Testis (tissue), 3 donors: ENCODE data around the gene CTBP1. TPM values are rescaled to one million over a fixed set of nuclear protein-coding genes. Genes with fewer than 3 reads are reported as not detected.
"Not testable (repeated sequence)": the region's sequence is repeated elsewhere in the genome, so short reads cannot be mapped to it uniquely, and the experiment has no call there.

Experiments used
- DNase-seq: peaks from one replicate; pipeline ENCODE4 v3.0.0-alpha.2; 2019
- H3K27ac ChIP-seq, 2 donors: fragments of 200-600 bp; sonication (generic); one replicate each; pipeline ENCODE4 v1.5.1; 2019
- H3K27me3 ChIP-seq: fragments of 200-600 bp; sonication (generic); one replicate; pipeline ENCODE4 v1.5.1; 2019
- H3K36me3 ChIP-seq: fragments of 200-600 bp; sonication (generic); one replicate; pipeline ENCODE4 v1.5.1; 2017; ENCODE audit warnings: low read depth; ENCODE audit errors: missing control alignments
- H3K4me1 ChIP-seq: fragments of 200-600 bp; sonication (generic); one replicate; pipeline ENCODE4 v1.5.1; 2019
- H3K4me3 ChIP-seq, 2 donors: fragments of 200-600 bp; sonication (generic); one replicate each; pipeline ENCODE4 v1.5.1; 2017 to 2019
- H3K9me3 ChIP-seq: fragments of 200-600 bp; sonication (generic); one replicate; pipeline ENCODE4 v1.5.1; 2017
- CTCF ChIP-seq, 3 experiments: fragments of 450-650 bp in 2 of 3; fragments of 200-600 bp in 1 of 3; sonication (generic) in 1 of 3; IDR thresholded peaks; one replicate each; pipeline ENCODE4 v1.5.1; 2016 to 2019; ENCODE audit warnings: antibody characterized with exemption in 3 of 3, mild to moderate bottlenecking in 2 of 3, moderate library complexity in 1 of 3
- POLR2A ChIP-seq: fragments of 450-650 bp; IDR thresholded peaks from one replicate; pipeline ENCODE4 v1.6.1; 2017; ENCODE audit warnings: antibody characterized with exemption, mild to moderate bottlenecking, moderate library complexity
- WGBS, 2 donors: methylation state at CpG; one replicate each; pipeline ENCODE4 v1.1.5; 2018; 5-methylcytosine and 5-hydroxymethylcytosine counted together
- intact Hi-C: fragments of 100-400 bp; cut with DNase I; formaldehyde crosslinking; loops from one replicate; pipeline ENCODE4 v1.15.1; 2023; ENCODE audit warnings: low total_unique reads
- polyA plus RNA-seq: library from polyadenylated mRNA; stranded (reverse); fragments of 350-450 nt; fragmentation: Illumina TruSeq; extraction: RNeasy Lipid Tissue Mini Kit (QIAGEN cat#74804); gene quantifications from one replicate; pipeline ENCODE4 v1.2.3, GENCODE V29; 2014; ENCODE audit warnings: low read depth, low replicate concordance; ENCODE audit not compliant: insufficient read depth
- total RNA-seq, 2 donors: library from RNA; depleted of rRNA; stranded (reverse); fragments of >200 nt; gene quantifications; one replicate each; pipeline ENCODE4 v1.2.3, GENCODE V29; 2016

The CTBP1 gene
- total and polyA plus RNA-seq, 3 donors from 2014 or later, result 72.6 to 245 (median 240) TPM

- H3K27me3 ChIP-seq, result no peaks in the 10 kb centered on the region
- no peak overlapping the region for H3K4me3 ChIP-seq
- peak overlapping the region in 1 of 2 donors; percentile 19 for H3K27ac ChIP-seq
- TF ChIP-seq POLR2A, result no peak
- peak; percentile 24 for DNase-seq
- H3K36me3 ChIP-seq, result no peaks in the 10 kb centered on the region
- peaks cover 25% of the 10 kb centered on the region for H3K4me1 ChIP-seq
- 49 to 70% methylated on average over 15 of the region's 15 CpGs for WGBS, 2 donors
- intact Hi-C loops, result no loop called here
- H3K9me3 ChIP-seq, result no peaks in the 10 kb centered on the region
Measured at GRCh38 chr4:1293991-1294390, 45.1 kb upstream of the CTBP1 start.

GRCh38 chr4:1293531-1293941, 44.6 kb upstream of the CTBP1 start:
- Histone ChIP-seq H3K4me3 (no peak overlapping the region), H3K27ac (peak overlapping the region in 1 of 2 donors; percentile 19), H3K36me3 (no peaks in the 10 kb centered on the region), H3K4me1 (peaks cover 28% of the 10 kb centered on the region), H3K27me3 (no peaks in the 10 kb centered on the region), H3K9me3 (no peaks in the 10 kb centered on the region)
- intact Hi-C loops, result no loop called here
- 84 to 94% methylated on average over 2 to 4 of the region's 4 CpGs for WGBS, 2 donors
- TF ChIP-seq POLR2A (no peak), CTCF (IDR thresholded peaks at IDR 0.05) (no peak)
- no peak for DNase-seq

- H3K4me3 ChIP-seq, H3K27me3 ChIP-seq, DNase-seq, intact Hi-C loops, H3K36me3 ChIP-seq, H3K9me3 ChIP-seq, H3K27ac ChIP-seq: not testable (repeated sequence)
- peaks cover 29% of the 10 kb centered on the region for H3K4me1 ChIP-seq
- WGBS, 2 donors, result 88 to 93% methylated on average over 8 of the region's 8 CpGs
Measured at GRCh38 chr4:1292703-1293011, 43.7 kb upstream of the CTBP1 start.

DNA sequence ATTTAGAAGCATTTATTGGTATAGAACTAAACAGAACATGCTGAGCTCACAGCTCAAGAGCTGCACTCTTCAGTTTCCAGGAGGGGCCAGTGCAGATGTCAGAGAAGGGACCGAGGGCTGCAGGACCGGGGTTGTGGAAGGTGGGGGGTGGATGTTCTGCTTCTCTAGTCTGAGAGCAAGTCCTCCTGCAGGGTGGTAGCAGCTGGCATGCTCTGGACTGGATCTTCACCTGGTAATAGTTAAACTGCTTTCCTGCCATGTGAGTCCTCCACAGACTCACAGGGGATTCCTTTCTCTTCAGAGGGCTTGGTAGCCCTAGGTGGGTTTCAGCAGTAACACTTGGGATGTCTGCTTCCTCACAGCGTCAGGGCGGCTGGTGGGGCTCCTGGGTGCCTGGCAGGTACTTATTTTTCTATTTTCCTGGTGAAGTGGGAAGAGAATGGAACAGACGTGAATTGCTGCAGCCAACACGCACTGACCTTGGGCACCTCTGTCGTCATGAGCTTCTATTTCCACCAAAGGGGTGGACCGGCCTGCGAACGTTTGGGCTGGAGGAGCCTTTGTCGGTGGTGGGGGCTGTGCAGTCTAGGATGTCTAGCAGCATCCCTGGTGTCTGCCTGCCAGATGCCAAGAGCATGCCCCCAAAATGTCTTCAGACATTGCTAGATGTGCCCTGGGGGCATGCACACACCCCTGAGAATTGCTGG, 43.2 kb upstream of the CTBP1 start:
- H3K4me3 ChIP-seq, result no peak overlapping the region
- H3K27ac ChIP-seq, result no peak overlapping the region
- H3K9me3 ChIP-seq, result no peaks in the 10 kb centered on the region
- intact Hi-C loops, result no loop called here
- no peaks in the 10 kb centered on the region for H3K27me3 ChIP-seq
- TF ChIP-seq CTCF (IDR thresholded peaks at IDR 0.05) (no peak), POLR2A (no peak)
- H3K36me3 ChIP-seq, result no peaks in the 10 kb centered on the region
- 50 to 62% methylated on average over 9 to 11 of the region's 11 CpGs for WGBS, 2 donors
- H3K4me1 ChIP-seq, result peaks cover 29% of the 10 kb centered on the region
- DNase-seq, result no peak

GRCh38 chr4:1291091-1291490, 42.2 kb upstream of the CTBP1 start:
- Histone ChIP-seq H3K36me3 (no peaks in the 10 kb centered on the region), H3K4me3 (peak overlapping the region in 1 of 2 donors; percentile 89), H3K27me3 (no peaks in the 10 kb centered on the region), H3K9me3 (no peaks in the 10 kb centered on the region), H3K27ac (no peak overlapping the region), H3K4me1 (peaks cover 29% of the 10 kb centered on the region)
- intact Hi-C loops, result no loop called here
- DNase-seq, result no peak
- 39 to 44% methylated on average over 9 of the region's 9 CpGs for WGBS, 2 donors
- TF ChIP-seq POLR2A (no peak), CTCF (IDR thresholded peaks at IDR 0.05) (no peak)
